Measurements from ENCODE around the gene CFAP46. TPM values are rescaled to one million over a fixed set of nuclear protein-coding genes. Genes with fewer than 3 reads are reported as not detected.

The CFAP46 gene
- total RNA-seq, 4 donors from 2014 or later = not detected

DNA sequence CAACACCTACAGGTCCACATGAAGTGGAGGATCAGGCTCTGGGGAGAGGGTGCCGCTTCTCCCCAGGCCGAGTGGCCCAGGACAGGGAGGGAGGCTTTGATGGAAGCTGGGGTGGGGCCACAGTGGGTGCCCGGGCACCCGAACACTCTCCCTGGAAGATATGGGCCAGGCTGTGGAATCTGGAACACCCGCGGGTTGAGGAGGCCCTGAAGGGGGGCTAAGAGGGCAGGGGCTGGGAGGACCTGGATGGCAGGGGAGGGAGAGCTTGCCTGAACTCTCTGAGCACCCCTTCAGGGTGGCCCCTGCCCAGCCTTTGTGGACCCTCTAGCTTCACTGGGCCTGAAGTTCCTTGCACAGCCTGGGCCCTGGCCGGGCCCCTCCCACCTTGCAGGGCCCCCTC, 151.9 kb downstream of the CFAP46 start:
- TF ChIP-seq POLR2A (IDR thresholded peaks at IDR 0.05) = no peak
- TF ChIP-seq, protein P1, sequence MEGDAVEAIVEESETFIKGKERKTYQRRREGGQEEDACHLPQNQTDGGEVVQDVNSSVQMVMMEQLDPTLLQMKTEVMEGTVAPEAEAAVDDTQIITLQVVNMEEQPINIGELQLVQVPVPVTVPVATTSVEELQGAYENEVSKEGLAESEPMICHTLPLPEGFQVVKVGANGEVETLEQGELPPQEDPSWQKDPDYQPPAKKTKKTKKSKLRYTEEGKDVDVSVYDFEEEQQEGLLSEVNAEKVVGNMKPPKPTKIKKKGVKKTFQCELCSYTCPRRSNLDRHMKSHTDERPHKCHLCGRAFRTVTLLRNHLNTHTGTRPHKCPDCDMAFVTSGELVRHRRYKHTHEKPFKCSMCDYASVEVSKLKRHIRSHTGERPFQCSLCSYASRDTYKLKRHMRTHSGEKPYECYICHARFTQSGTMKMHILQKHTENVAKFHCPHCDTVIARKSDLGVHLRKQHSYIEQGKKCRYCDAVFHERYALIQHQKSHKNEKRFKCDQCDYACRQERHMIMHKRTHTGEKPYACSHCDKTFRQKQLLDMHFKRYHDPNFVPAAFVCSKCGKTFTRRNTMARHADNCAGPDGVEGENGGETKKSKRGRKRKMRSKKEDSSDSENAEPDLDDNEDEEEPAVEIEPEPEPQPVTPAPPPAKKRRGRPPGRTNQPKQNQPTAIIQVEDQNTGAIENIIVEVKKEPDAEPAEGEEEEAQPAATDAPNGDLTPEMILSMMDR (IDR thresholded peaks at IDR 0.05) = no peak
- H3K36me3 ChIP-seq = no peaks in the 10 kb centered on the region
- H3K27me3 ChIP-seq = peaks cover 0 to 35% of the 10 kb centered on the region in 2 donors
- H3K4me1 ChIP-seq = peaks cover 0 to 27% (median 4%) of the 10 kb centered on the region in 4 donors
- H3K4me3 ChIP-seq = no peak overlapping the region
- H3K27ac ChIP-seq = no peak overlapping the region
- H3K9me3 ChIP-seq = no peaks in the 10 kb centered on the region
- no peak for DNase-seq

GRCh38 chr10:132789659-132790148, 152.7 kb downstream of the CFAP46 start:
- TF ChIP-seq POLR2A (IDR thresholded peaks at IDR 0.05) = no peak
- TF ChIP-seq, protein P1 (IDR thresholded peaks at IDR 0.05) = no peak
- H3K4me1 ChIP-seq = peaks cover 0 to 35% (median 4%) of the 10 kb centered on the region in 4 donors
- no peaks in the 10 kb centered on the region for H3K9me3 ChIP-seq
- no peak for DNase-seq
- no peak overlapping the region for H3K27ac ChIP-seq
- H3K36me3 ChIP-seq = no peaks in the 10 kb centered on the region
- H3K4me3 ChIP-seq = no peak overlapping the region
- H3K27me3 ChIP-seq = peaks cover 0 to 43% of the 10 kb centered on the region in 2 donors

GRCh38 chr10:132788831-132789219, 153.5 kb downstream of the CFAP46 start:
- no peaks in the 10 kb centered on the region for H3K36me3 ChIP-seq
- no peaks in the 10 kb centered on the region for H3K9me3 ChIP-seq
- H3K27me3 ChIP-seq = peaks cover 0 to 51% of the 10 kb centered on the region in 2 donors
- H3K27ac ChIP-seq = no peak overlapping the region
- H3K4me3 ChIP-seq = no peak overlapping the region
- H3K4me1 ChIP-seq = peaks cover 0 to 38% (median 4%) of the 10 kb centered on the region in 4 donors
- DNase-seq = no peak
- TF ChIP-seq, protein P1 (IDR thresholded peaks at IDR 0.05) = no peak
- no peak for TF ChIP-seq POLR2A (IDR thresholded peaks at IDR 0.05)

DNA sequence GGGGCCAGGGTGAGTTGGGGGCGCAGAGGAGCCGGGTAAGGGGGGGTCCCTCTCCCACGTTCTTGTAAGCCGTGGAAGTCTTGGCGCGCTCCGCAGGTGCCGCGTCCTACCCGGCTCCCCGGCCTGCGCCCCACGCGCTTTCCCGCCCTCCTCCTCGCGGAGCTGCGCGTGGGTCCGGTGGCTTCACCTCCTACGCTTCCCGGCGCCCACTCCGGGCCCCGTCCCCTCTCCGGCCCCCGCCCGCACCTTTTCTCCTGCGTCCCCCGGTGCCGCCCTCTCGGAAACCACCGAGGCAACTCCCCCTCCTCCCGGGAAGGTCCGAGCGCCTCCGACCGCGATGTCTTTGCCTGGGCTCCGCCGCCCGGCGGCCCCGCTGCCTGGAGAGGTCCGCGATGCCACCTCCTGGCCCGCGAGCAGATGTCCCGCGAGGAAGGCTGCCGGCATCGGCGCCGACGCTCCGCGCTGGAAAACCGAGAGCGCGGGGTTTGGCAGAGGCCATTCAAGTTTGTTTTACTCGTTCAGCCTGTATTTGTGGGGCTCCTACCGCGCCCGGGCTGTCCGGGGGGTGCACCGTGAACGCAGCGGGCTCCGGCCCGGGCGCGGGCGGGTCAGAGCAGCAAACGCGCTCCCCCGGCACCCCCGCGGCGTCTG, 154.1 kb downstream of the CFAP46 start:
- H3K36me3 ChIP-seq = peaks cover 0 to under 1% (median 0%) of the 10 kb centered on the region in 3 donors
- no peak overlapping the region for H3K4me3 ChIP-seq
- peaks cover 0 to 52% of the 10 kb centered on the region in 2 donors for H3K27me3 ChIP-seq
- no peak overlapping the region for H3K27ac ChIP-seq
- no peaks in the 10 kb centered on the region for H3K9me3 ChIP-seq
- DNase-seq = no peak
- TF ChIP-seq, protein P1 (IDR thresholded peaks at IDR 0.05) = peak in 3 of 6 experiments; percentile 14 to 30 (median 16)
- TF ChIP-seq POLR2A (IDR thresholded peaks at IDR 0.05) = no peak
- H3K4me1 ChIP-seq = peaks cover 0 to 38% (median 4%) of the 10 kb centered on the region in 4 donors

GRCh38 chr10:132787495-132788179, 154.7 kb downstream of the CFAP46 start:
- TF ChIP-seq, protein P1 (IDR thresholded peaks at IDR 0.05) = no peak
- TF ChIP-seq POLR2A (IDR thresholded peaks at IDR 0.05) = no peak
- Histone ChIP-seq H3K36me3 (peaks cover 0 to 7% (median 0%) of the 10 kb centered on the region in 3 donors), H3K4me1 (peaks cover 0 to 38% (median 4%) of the 10 kb centered on the region in 4 donors), H3K27ac (no peak overlapping the region), H3K9me3 (no peaks in the 10 kb centered on the region), H3K4me3 (peak overlapping the region in 2 of 4 donors; percentile 15 to 20), H3K27me3 (peaks cover 0 to 52% of the 10 kb centered on the region in 2 donors)
- DNase-seq = no peak

All from Peyer's patch (tissue), 4 donors.